Measurements from ENCODE around the gene ARL15. TPM values are rescaled to one million over a fixed set of nuclear protein-coding genes. Genes with fewer than 3 reads are reported as not detected.

ARL15 gene
- total RNA-seq, 4 donors from 2014 or later, result 13.0 to 52.7 (median 17.1) TPM

GRCh38 chr5:54146390-54146789 lies 164.0 kb downstream of the ARL15 start:
- Histone ChIP-seq H3K4me1 (peaks cover 0 to 17% (median 3%) of the 10 kb centered on the region in 4 donors), H3K9me3 (no peaks in the 10 kb centered on the region), H3K36me3 (peaks cover 0 to 5% (median 0%) of the 10 kb centered on the region in 3 donors), H3K27me3 (no peaks in the 10 kb centered on the region), H3K27ac (peak overlapping the region in 1 of 4 donors; percentile 0), H3K4me3 (no peak overlapping the region)
- DNase-seq (ENCODE audit: low spot score in 2 of 2), result no peak
- WGBS, 2 donors, result 58 to 64% methylated on average over 3 of the region's 3 CpGs
- TF ChIP-seq CTCF (IDR thresholded peaks at IDR 0.05), result no peak
- TF ChIP-seq EP300 (IDR thresholded peaks at IDR 0.05), result no peak
- no peak for TF ChIP-seq POLR2A (IDR thresholded peaks at IDR 0.05)

- H3K36me3 ChIP-seq, result peaks cover 0 to 5% (median 0%) of the 10 kb centered on the region in 3 donors
- H3K4me3 ChIP-seq, result no peak overlapping the region
- no peak overlapping the region for H3K27ac ChIP-seq
- no peaks in the 10 kb centered on the region for H3K27me3 ChIP-seq
- H3K4me1 ChIP-seq, result peaks cover 0 to 4% (median 0%) of the 10 kb centered on the region in 4 donors
- TF ChIP-seq CTCF (IDR thresholded peaks at IDR 0.05) (no peak), POLR2A (IDR thresholded peaks at IDR 0.05) (no peak), EP300 (IDR thresholded peaks at IDR 0.05) (no peak)
- DNase-seq (ENCODE audit: low spot score in 2 of 2), result no peak
- H3K9me3 ChIP-seq, result no peaks in the 10 kb centered on the region
- 70 to 72% methylated on average over 2 of the region's 2 CpGs for WGBS, 2 donors
Observed at GRCh38 chr5:54140247-54140840, 170.0 kb downstream of the ARL15 start.

GRCh38 chr5:54136516-54137440 lies 173.6 kb downstream of the ARL15 start:
- Histone ChIP-seq H3K9me3 (no peaks in the 10 kb centered on the region), H3K36me3 (no peaks in the 10 kb centered on the region), H3K4me1 (peaks cover 0 to 4% (median 0%) of the 10 kb centered on the region in 4 donors), H3K27me3 (no peaks in the 10 kb centered on the region), H3K4me3 (no peak overlapping the region), H3K27ac (no peak overlapping the region)
- no peak for DNase-seq (ENCODE audit: low spot score in 2 of 2)
- WGBS, 2 donors, result 57 to 73% methylated on average over 5 of the region's 5 CpGs
- TF ChIP-seq EP300 (IDR thresholded peaks at IDR 0.05) (no peak), CTCF (IDR thresholded peaks at IDR 0.05) (no peak), POLR2A (IDR thresholded peaks at IDR 0.05) (no peak)

GRCh38 chr5:54135042-54135441 lies 175.3 kb downstream of the ARL15 start:
- TF ChIP-seq EP300 (IDR thresholded peaks at IDR 0.05), result no peak
- TF ChIP-seq CTCF (IDR thresholded peaks at IDR 0.05), result no peak
- TF ChIP-seq POLR2A (IDR thresholded peaks at IDR 0.05), result no peak
- H3K9me3 ChIP-seq, result no peaks in the 10 kb centered on the region
- no peak overlapping the region for H3K27ac ChIP-seq
- H3K36me3 ChIP-seq, result no peaks in the 10 kb centered on the region
- no peaks in the 10 kb centered on the region for H3K27me3 ChIP-seq
- H3K4me3 ChIP-seq, result no peak overlapping the region
- 70 to 77% methylated on average over 2 of the region's 2 CpGs for WGBS, 2 donors
- H3K4me1 ChIP-seq, result peaks cover 0 to 4% (median 0%) of the 10 kb centered on the region in 4 donors
- DNase-seq (ENCODE audit: low spot score in 2 of 2), result no peak

GRCh38 chr5:54133917-54134316 lies 176.5 kb downstream of the ARL15 start:
- H3K4me3 ChIP-seq, result no peak overlapping the region
- peaks cover 0 to 4% (median 0%) of the 10 kb centered on the region in 4 donors for H3K4me1 ChIP-seq
- DNase-seq (ENCODE audit: low spot score in 2 of 2), result no peak
- TF ChIP-seq EP300 (IDR thresholded peaks at IDR 0.05) (no peak), CTCF (IDR thresholded peaks at IDR 0.05) (no peak), POLR2A (IDR thresholded peaks at IDR 0.05) (no peak)
- H3K9me3 ChIP-seq, result no peaks in the 10 kb centered on the region
- H3K27ac ChIP-seq, result no peak overlapping the region
- H3K27me3 ChIP-seq, result no peaks in the 10 kb centered on the region
- H3K36me3 ChIP-seq, result no peaks in the 10 kb centered on the region
